Naive thymus-derived CD4-positive, alpha-beta T cell (primary cell): Measurements from ENCODE around the gene KHDRBS2. TPM values are rescaled to one million over a fixed set of nuclear protein-coding genes. Genes with fewer than 3 reads are reported as not detected.

Experiments used
- ATAC-seq: fragments of 150-1000 bp; cut with Tn5 transposase; 2 replicates; pipeline ENCODE4 v1.10.0; 2021; ENCODE audit warnings: mild to moderate bottlenecking, moderate library complexity
- CTCF ChIA-PET: fragments of 350-600 bp; sonication (Branson Sonifier 250); formaldehyde crosslinking; loops from one replicate; lab custom pipeline; 2021; ENCODE audit warnings: antibody characterized with exemption; lab: Charles Lee
- POLR2A ChIA-PET: fragments of 350-600 bp; sonication (Branson Sonifier 250); formaldehyde crosslinking; loops from one replicate; lab custom pipeline; 2021; ENCODE audit warnings: antibody characterized with exemption, inconsistent platforms; lab: Charles Lee
- DNase-seq, 9 donors: peaks; one replicate each; pipeline versions ENCODE4 v3.0.0 to v3.0.0-alpha.2; 2020 to 2022; ENCODE audit warnings: mixed read lengths in 1 of 9
- H3K27ac ChIP-seq: one replicate; pipeline ENCODE4 v1.7.0; 2013; ENCODE audit warnings: mild to moderate bottlenecking, low read depth, low read length, moderate library complexity
- H3K27me3 ChIP-seq, 2 donors: one replicate each; pipeline ENCODE4 v1.7.0; 2013; ENCODE audit warnings: low read length in 2 of 2, mild to moderate bottlenecking in 2 of 2, moderate library complexity in 2 of 2; ENCODE audit not compliant: control insufficient read depth in 2 of 2, insufficient read depth in 2 of 2
- H3K36me3 ChIP-seq, 3 experiments: 1 replicate in 2 of 3; 2 replicates in 1 of 3; pipeline ENCODE4 v1.7.0; 2013; ENCODE audit warnings: low read length in 3 of 3, mild to moderate bottlenecking in 3 of 3, moderate library complexity in 1 of 3; ENCODE audit not compliant: insufficient read depth in 3 of 3, control insufficient read depth in 2 of 3
- H3K4me1 ChIP-seq, 2 donors: one replicate each; pipeline ENCODE4 v1.7.0; 2013; ENCODE audit warnings: low read length in 2 of 2, mild to moderate bottlenecking in 2 of 2, moderate library complexity in 1 of 2; ENCODE audit not compliant: control insufficient read depth in 2 of 2, insufficient read depth in 2 of 2
- H3K4me3 ChIP-seq: 2 replicates; pipeline ENCODE4 v1.7.0; 2013; ENCODE audit warnings: mild to moderate bottlenecking, low read length
- H3K9me3 ChIP-seq, 3 experiments: 1 replicate in 2 of 3; 2 replicates in 1 of 3; pipeline ENCODE4 v1.7.0; 2013; ENCODE audit warnings: low read length in 3 of 3; ENCODE audit not compliant: control insufficient read depth in 2 of 3
- H3K27ac Mint-ChIP-seq, 9 donors: one replicate each; pipeline ENCODE4 v1.8.0; 2020 to 2022; ENCODE audit warnings: mixed read lengths in 9 of 9, mild to moderate bottlenecking in 8 of 9, moderate library complexity in 5 of 9, inconsistent platforms in 2 of 9
- H3K27me3 Mint-ChIP-seq, 5 donors: one replicate each; pipeline ENCODE4 v1.8.0; 2021 to 2022; ENCODE audit warnings: mixed read lengths in 5 of 5, mild to moderate bottlenecking in 1 of 5
- H3K36me3 Mint-ChIP-seq, 5 donors: one replicate each; pipeline ENCODE4 v1.8.0; 2020 to 2022; ENCODE audit warnings: mixed read lengths in 5 of 5, mild to moderate bottlenecking in 3 of 5, inconsistent platforms in 1 of 5
- H3K4me1 Mint-ChIP-seq, 7 donors: one replicate each; pipeline ENCODE4 v1.8.0; 2020 to 2022; ENCODE audit warnings: mixed read lengths in 7 of 7, mild to moderate bottlenecking in 3 of 7, inconsistent platforms in 1 of 7
- H3K4me3 Mint-ChIP-seq, 10 donors: one replicate each; pipeline ENCODE4 v1.8.0; 2020 to 2022; ENCODE audit warnings: mild to moderate bottlenecking in 10 of 10, mixed read lengths in 10 of 10, moderate library complexity in 6 of 10, inconsistent platforms in 2 of 10
- H3K9me3 Mint-ChIP-seq, 11 donors: one replicate each; pipeline ENCODE4 v1.8.0; 2020 to 2022; ENCODE audit warnings: mixed read lengths in 11 of 11, mild to moderate bottlenecking in 4 of 11, inconsistent platforms in 1 of 11, moderate library complexity in 1 of 11
- intact Hi-C, 2 donors: fragments of 100-400 bp; cut with micrococcal nuclease; formaldehyde crosslinking; loops; one replicate each; pipeline ENCODE4 v1.15.1; 2023
- polyA plus RNA-seq, 2 donors: library from polyadenylated mRNA; unstranded; fragments of 300-500 nt; fragmentation: Illumina TruSeq; gene quantifications; one replicate each; pipeline ENCODE4 v1.2.3, GENCODE V29; 2021
- total RNA-seq, 6 experiments: library from RNA in 5 of 6; stranded (reverse) in 5 of 6; gene quantifications; 1 replicate in 5 of 6; 2 replicates in 1 of 6; pipeline ENCODE4 v1.2.3 and lab custom pipeline; 2021 to 2026

The KHDRBS2 gene
- total and polyA plus RNA-seq, 7 experiments from 2014 or later: 0.37 TPM; not detected in 6

DNA sequence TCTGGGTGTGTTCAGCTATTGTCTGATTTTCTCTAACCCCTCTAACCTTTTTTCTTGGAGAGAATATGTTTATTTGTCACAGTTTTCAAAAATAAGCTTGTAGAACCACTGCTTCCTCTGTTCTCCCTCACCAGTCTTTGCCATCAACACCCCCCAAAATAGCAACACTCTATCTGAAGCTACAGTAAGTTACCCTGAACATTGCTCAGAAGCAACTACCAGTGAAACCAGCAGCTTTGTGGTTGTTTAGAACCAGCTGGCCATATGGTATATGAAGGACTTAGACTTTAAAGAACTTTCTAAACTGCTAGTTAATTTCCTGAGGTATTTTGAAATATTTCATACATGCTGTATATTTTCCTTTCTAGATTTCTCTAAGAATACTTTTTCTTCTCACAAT lies 242.9 kb downstream of the KHDRBS2 start:
- H3K4me3 Mint-ChIP-seq: no peak overlapping the region

DNA sequence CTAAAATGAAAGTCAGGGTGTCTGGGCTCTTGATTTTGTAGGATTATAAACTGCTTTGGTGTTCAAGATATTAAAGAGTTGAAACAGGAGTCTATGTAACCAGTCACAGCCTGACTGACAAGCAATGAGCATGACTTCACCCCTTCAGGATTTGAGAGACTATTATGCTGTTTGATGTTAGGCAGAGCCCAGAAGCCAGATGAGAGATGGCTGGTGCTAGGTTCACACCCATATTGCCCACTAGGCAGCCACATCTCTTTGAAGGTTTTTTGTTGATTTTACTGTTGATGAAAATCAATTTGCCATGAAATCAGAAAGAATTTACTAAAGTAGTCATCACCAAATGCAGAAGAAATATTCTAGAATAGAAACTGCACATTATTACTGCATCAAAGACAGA lies 243.6 kb downstream of the KHDRBS2 start:
- Mint-ChIP-seq H3K4me3 (no peak overlapping the region), H3K4me1 (no peaks in the 10 kb centered on the region), H3K9me3 (peaks cover 0 to 15% (median 4%) of the 10 kb centered on the region in 11 donors), H3K36me3 (no peaks in the 10 kb centered on the region), H3K27ac (no peak overlapping the region), H3K27me3 (no peaks in the 10 kb centered on the region)
- Histone ChIP-seq H3K36me3 (no peaks in the 10 kb centered on the region), H3K27me3 (no peaks in the 10 kb centered on the region), H3K27ac (no peak overlapping the region), H3K9me3 (no peaks in the 10 kb centered on the region), H3K4me3 (no peak overlapping the region), H3K4me1 (no peaks in the 10 kb centered on the region)
- ATAC-seq: no peak
- ChIA-PET CTCF (no interaction called here), POLR2A (no interaction called here)
- DNase-seq: no peak
- intact Hi-C loops: no loop called here

More for the DNA sequence above, 242.9 kb downstream of the KHDRBS2 start:
- no peak for DNase-seq
- ChIA-PET CTCF (no interaction called here), POLR2A (no interaction called here)
- Mint-ChIP-seq H3K4me1 (no peaks in the 10 kb centered on the region), H3K9me3 (peaks cover 0 to 18% (median 5%) of the 10 kb centered on the region in 11 donors), H3K27ac (no peak overlapping the region), H3K36me3 (no peaks in the 10 kb centered on the region), H3K27me3 (no peaks in the 10 kb centered on the region)
- Histone ChIP-seq H3K4me1 (no peaks in the 10 kb centered on the region), H3K27ac (no peak overlapping the region), H3K36me3 (no peaks in the 10 kb centered on the region), H3K4me3 (no peak overlapping the region), H3K9me3 (no peaks in the 10 kb centered on the region), H3K27me3 (no peaks in the 10 kb centered on the region)
- intact Hi-C loops: no loop called here
- ATAC-seq: no peak

GRCh38 chr6:62039605-62040004 lies 246.4 kb downstream of the KHDRBS2 start:
- Mint-ChIP-seq H3K4me1 (no peaks in the 10 kb centered on the region), H3K4me3 (no peak overlapping the region), H3K27ac (no peak overlapping the region), H3K36me3 (no peaks in the 10 kb centered on the region), H3K27me3 (no peaks in the 10 kb centered on the region), H3K9me3 (peaks cover 0 to 13% (median 5%) of the 10 kb centered on the region in 11 donors)
- Histone ChIP-seq H3K4me1 (no peaks in the 10 kb centered on the region), H3K27me3 (no peaks in the 10 kb centered on the region), H3K36me3 (no peaks in the 10 kb centered on the region), H3K4me3 (no peak overlapping the region), H3K9me3 (no peaks in the 10 kb centered on the region), H3K27ac (no peak overlapping the region)
- intact Hi-C loops: no loop called here
- ChIA-PET CTCF (no interaction called here), POLR2A (no interaction called here)
- DNase-seq: no peak
- ATAC-seq: no peak

DNA sequence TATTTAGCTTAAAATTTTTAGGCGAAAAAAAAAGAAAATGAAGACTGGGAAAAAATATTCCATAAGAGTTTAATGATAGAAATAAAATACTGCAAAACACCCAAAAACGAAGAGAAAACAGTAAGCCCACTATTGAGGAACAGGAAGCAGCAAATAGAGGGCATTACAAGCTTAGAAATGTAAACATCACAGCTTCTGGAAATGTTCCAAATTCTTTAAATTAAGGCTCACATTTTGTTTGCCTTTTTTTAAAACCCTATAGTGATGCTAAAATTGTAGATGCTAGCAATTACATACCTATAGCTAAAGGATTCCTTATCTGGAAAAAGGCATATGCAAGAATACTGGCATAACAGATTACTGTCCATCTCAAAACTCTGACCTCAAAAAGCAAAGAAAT lies 248.6 kb downstream of the KHDRBS2 start:
- no peaks in the 10 kb centered on the region for H3K4me1 Mint-ChIP-seq
- Histone ChIP-seq H3K4me3 (no peak overlapping the region), H3K27ac (no peak overlapping the region), H3K27me3 (no peaks in the 10 kb centered on the region), H3K36me3 (no peaks in the 10 kb centered on the region), H3K4me1 (no peaks in the 10 kb centered on the region), H3K9me3 (no peaks in the 10 kb centered on the region)
- DNase-seq: no peak
- H3K27me3 Mint-ChIP-seq: no peaks in the 10 kb centered on the region
- H3K9me3 Mint-ChIP-seq: peaks cover 4 to 23% (median 12%) of the 10 kb centered on the region in 11 donors
- no peaks in the 10 kb centered on the region for H3K36me3 Mint-ChIP-seq
- no peak for ATAC-seq
- H3K4me3 Mint-ChIP-seq: no peak overlapping the region
- POLR2A ChIA-PET: no interaction called here
- intact Hi-C loops: no loop called here
- no peak overlapping the region for H3K27ac Mint-ChIP-seq
- CTCF ChIA-PET: no interaction called here

DNA sequence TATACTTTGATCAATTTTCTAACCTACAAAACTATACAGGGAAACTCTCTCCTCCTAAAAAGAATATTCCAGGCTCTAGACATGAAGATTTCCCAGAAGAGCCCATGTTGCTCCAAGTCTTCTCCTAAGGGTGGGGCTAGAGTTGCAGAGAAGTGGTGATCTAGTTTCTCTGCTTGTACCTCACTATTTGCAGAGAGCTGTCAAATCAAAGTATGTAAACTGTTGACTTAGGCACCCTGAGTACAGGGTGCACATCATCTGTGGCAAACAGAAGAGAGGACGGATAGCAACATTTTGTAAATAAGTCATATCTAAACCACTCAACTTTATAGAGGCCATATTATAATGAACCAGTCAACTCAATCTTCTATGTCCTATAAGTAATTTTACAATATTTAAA lies 250.1 kb downstream of the KHDRBS2 start:
- DNase-seq: no peak
- no peak for ATAC-seq
- peaks cover 4 to 27% (median 12%) of the 10 kb centered on the region in 11 donors for H3K9me3 Mint-ChIP-seq
- Histone ChIP-seq H3K4me3 (no peak overlapping the region), H3K9me3 (no peaks in the 10 kb centered on the region), H3K27me3 (no peaks in the 10 kb centered on the region), H3K4me1 (no peaks in the 10 kb centered on the region), H3K36me3 (no peaks in the 10 kb centered on the region), H3K27ac (no peak overlapping the region)
- intact Hi-C loops: no loop called here
- H3K27ac Mint-ChIP-seq: no peak overlapping the region
- H3K4me1 Mint-ChIP-seq: no peaks in the 10 kb centered on the region
- POLR2A ChIA-PET: no interaction called here
- CTCF ChIA-PET: no interaction called here
- H3K4me3 Mint-ChIP-seq: no peak overlapping the region
- H3K27me3 Mint-ChIP-seq: no peaks in the 10 kb centered on the region
- no peaks in the 10 kb centered on the region for H3K36me3 Mint-ChIP-seq

DNA sequence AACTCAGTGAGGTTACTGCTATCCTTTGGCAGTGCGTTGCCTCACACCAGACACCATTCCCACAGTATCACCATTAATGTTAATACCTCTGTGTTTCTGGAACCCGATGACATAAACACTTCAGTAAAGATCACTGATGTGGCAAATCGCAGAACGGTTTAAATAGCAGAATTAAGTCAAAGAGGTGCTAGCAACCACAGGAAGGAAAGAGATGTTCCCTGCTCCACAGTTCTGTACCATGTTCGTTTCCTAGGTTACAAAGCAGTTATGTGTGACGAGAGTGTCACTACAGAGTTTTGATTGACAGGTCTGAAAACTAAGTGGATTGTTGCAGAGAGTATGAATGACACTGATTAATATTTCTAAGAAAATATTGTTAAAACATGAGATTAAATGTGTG lies 272.3 kb downstream of the KHDRBS2 start:
- Histone ChIP-seq H3K27ac (no peak overlapping the region), H3K4me1 (no peaks in the 10 kb centered on the region), H3K27me3 (no peaks in the 10 kb centered on the region), H3K36me3 (no peaks in the 10 kb centered on the region), H3K9me3 (no peaks in the 10 kb centered on the region), H3K4me3 (no peak overlapping the region)
- Mint-ChIP-seq H3K4me1 (no peaks in the 10 kb centered on the region), H3K27ac (no peak overlapping the region), H3K36me3 (no peaks in the 10 kb centered on the region), H3K9me3 (peaks cover 0 to 14% (median 7%) of the 10 kb centered on the region in 11 donors), H3K27me3 (no peaks in the 10 kb centered on the region), H3K4me3 (no peak overlapping the region)
- POLR2A ChIA-PET: no interaction called here
- intact Hi-C loops: no loop called here
- CTCF ChIA-PET: no interaction called here
- ATAC-seq (no peak), DNase-seq (no peak)

DNA sequence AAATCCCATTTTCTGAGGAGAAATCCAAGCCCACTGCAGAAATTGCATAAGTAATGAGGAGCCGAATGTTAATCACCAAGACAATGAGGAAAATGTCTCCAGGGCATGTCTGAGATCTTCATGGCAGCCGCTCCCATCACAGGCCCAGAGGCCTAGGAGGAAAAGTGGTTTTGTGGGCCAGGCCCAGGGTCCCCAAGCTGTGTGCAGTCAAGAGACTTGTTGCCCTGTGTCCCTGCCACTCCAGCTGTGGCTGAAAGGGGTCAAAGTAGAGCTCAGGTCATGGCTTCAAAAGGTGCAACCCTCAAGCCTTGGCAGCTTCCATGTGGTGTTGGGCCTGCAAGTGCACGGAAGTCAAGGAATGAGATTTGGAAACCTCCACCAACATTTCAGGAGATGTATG lies 276.6 kb downstream of the KHDRBS2 start:
- CTCF ChIA-PET: no interaction called here
- Histone ChIP-seq H3K27ac (no peak overlapping the region), H3K9me3 (no peaks in the 10 kb centered on the region), H3K4me1 (no peaks in the 10 kb centered on the region), H3K36me3 (no peaks in the 10 kb centered on the region), H3K27me3 (no peaks in the 10 kb centered on the region), H3K4me3 (no peak overlapping the region)
- ATAC-seq (no peak), DNase-seq (no peak)
- intact Hi-C loops: no loop called here
- peaks cover 0 to 16% (median 10%) of the 10 kb centered on the region in 11 donors for H3K9me3 Mint-ChIP-seq
- POLR2A ChIA-PET: no interaction called here
- no peaks in the 10 kb centered on the region for H3K4me1 Mint-ChIP-seq
- H3K27ac Mint-ChIP-seq: no peak overlapping the region
- H3K27me3 Mint-ChIP-seq: no peaks in the 10 kb centered on the region
- H3K4me3 Mint-ChIP-seq: no peak overlapping the region
- H3K36me3 Mint-ChIP-seq: no peaks in the 10 kb centered on the region
